ENCODE measurements around the gene HPCA.

HPCA gene

GRCh38 chr1:32934535-32934934, 48.2 kb downstream of the HPCA start:
- DNase-seq (ENCODE audit: low read depth), result no peak

- no peak for DNase-seq (ENCODE audit: low read depth)
These were observed 50.8 kb downstream of the HPCA start for GRCh38 chr1:32937061-32937460.

- peak; percentile 60 for DNase-seq (ENCODE audit: low read depth)
These were observed 53.5 kb downstream of the HPCA start for GRCh38 chr1:32939655-32940371.

- DNase-seq (ENCODE audit: low read depth), result no peak
These were observed 57.9 kb downstream of the HPCA start for GRCh38 chr1:32944180-32944579.
